WTC11 (cell line): ENCODE data around the gene DFFB. TPM values are rescaled to one million over a fixed set of nuclear protein-coding genes. Genes with fewer than 3 reads are reported as not detected.

Experiments used
- ATAC-seq: fragments of 200-7000 bp; cut with Tn5 transposase; 2 replicates; pipeline ENCODE4 v1.10.0; 2021; ENCODE audit warnings: mild to moderate bottlenecking, moderate library complexity
- CTCF ChIA-PET: fragments of 300-600 bp; sonication (Branson Sonifier 250); formaldehyde crosslinking; loops from one replicate; lab custom pipeline; 2021; ENCODE audit warnings: antibody characterized with exemption; lab: Charles Lee
- POLR2A ChIA-PET: fragments of 350-600 bp; sonication (Branson Sonifier 250); formaldehyde crosslinking; loops from one replicate; lab custom pipeline; 2021; ENCODE audit warnings: antibody characterized with exemption; lab: Charles Lee
- DNase-seq: peaks from one replicate; pipeline ENCODE4 v3.0.0; 2021; ENCODE audit warnings: low spot score
- H3K27ac Mint-ChIP-seq: 2 replicates; pipeline ENCODE4 v1.8.0; 2021; ENCODE audit warnings: mixed read lengths
- H3K27me3 Mint-ChIP-seq: 2 replicates; pipeline ENCODE4 v1.8.0; 2021; ENCODE audit warnings: low read depth, mild to moderate bottlenecking, moderate library complexity, mixed read lengths
- H3K36me3 Mint-ChIP-seq: 2 replicates; pipeline ENCODE4 v1.8.0; 2021; ENCODE audit warnings: mixed read lengths
- H3K4me1 Mint-ChIP-seq: 2 replicates; pipeline ENCODE4 v1.8.0; 2022; ENCODE audit warnings: mixed read lengths
- H3K4me3 Mint-ChIP-seq: 2 replicates; pipeline ENCODE4 v1.8.0; 2021; ENCODE audit warnings: mild to moderate bottlenecking, moderate library complexity, mixed read lengths
- H3K9me3 Mint-ChIP-seq: 2 replicates; pipeline ENCODE4 v1.8.0; 2021; ENCODE audit warnings: mixed read lengths
- AFF4 ChIP-seq: sonication (generic); formaldehyde crosslinking; IDR thresholded peaks from 2 replicates; pipeline ENCODE4 v1.8.1; 2023; ENCODE audit warnings: mild to moderate bottlenecking, missing genetic modification reagents, borderline replicate concordance
- CREB1 ChIP-seq: sonication (generic); formaldehyde crosslinking; IDR thresholded peaks from 2 replicates; pipeline ENCODE4 v1.8.0; 2023; ENCODE audit warnings: mild to moderate bottlenecking, missing genetic modification reagents
- ERG ChIP-seq: fragments of 250-450 bp; sonication (Bioruptor Pico); IDR thresholded peaks from 2 replicates; pipeline ENCODE4 v1.8.0; 2021; ENCODE audit warnings: mild to moderate bottlenecking
- HMGA2 ChIP-seq: fragments of 250-450 bp; sonication (Bioruptor Pico); IDR thresholded peaks from 2 replicates; pipeline ENCODE4 v1.4.0; 2021; ENCODE audit warnings: mild to moderate bottlenecking, moderate library complexity
- MLX ChIP-seq: sonication (generic); formaldehyde crosslinking; IDR thresholded peaks from 2 replicates; pipeline ENCODE4 v1.8.1; 2023; ENCODE audit warnings: mild to moderate bottlenecking, missing genetic modification reagents, moderate library complexity
- PREB ChIP-seq: sonication (generic); formaldehyde crosslinking; IDR thresholded peaks from 2 replicates; pipeline ENCODE4 v1.8.1; 2022; ENCODE audit warnings: mild to moderate bottlenecking, missing genetic modification reagents, moderate library complexity, borderline replicate concordance
- RELA ChIP-seq: sonication (generic); formaldehyde crosslinking; IDR thresholded peaks from 2 replicates; pipeline ENCODE4 v1.8.1; 2022; ENCODE audit warnings: missing genetic modification reagents, mild to moderate bottlenecking, borderline replicate concordance
- RORB ChIP-seq: fragments of 250-450 bp; sonication (Bioruptor Pico); IDR thresholded peaks from 2 replicates; pipeline ENCODE4 v1.9.0; 2021; ENCODE audit warnings: mild to moderate bottlenecking
- SOX15 ChIP-seq: fragments of 250-450 bp; sonication (Bioruptor Pico); IDR thresholded peaks from 2 replicates; pipeline ENCODE4 v1.9.0; 2021; ENCODE audit warnings: mild to moderate bottlenecking
- STAT6 ChIP-seq: sonication (generic); formaldehyde crosslinking; conservative IDR thresholded peaks from 2 replicates; pipeline ENCODE4 v1.8.1; 2023; ENCODE audit warnings: mild to moderate bottlenecking, low read depth, missing genetic modification reagents, moderate library complexity
- ZNF219 ChIP-seq: sonication (generic); formaldehyde crosslinking; IDR thresholded peaks from 2 replicates; pipeline ENCODE4 v1.8.0; 2023; ENCODE audit warnings: missing genetic modification reagents, mild to moderate bottlenecking, borderline replicate concordance
- ZNF232 ChIP-seq: sonication (generic); formaldehyde crosslinking; IDR thresholded peaks from 2 replicates; pipeline ENCODE4 v1.8.0; 2022; ENCODE audit warnings: mild to moderate bottlenecking, missing genetic modification reagents
- ZNF263 ChIP-seq: sonication (generic); formaldehyde crosslinking; IDR thresholded peaks from 2 replicates; pipeline ENCODE4 v1.8.1; 2022; ENCODE audit warnings: low read depth, mild to moderate bottlenecking, moderate library complexity, missing genetic modification reagents
- ZNF396 ChIP-seq: fragments of 250-450 bp; sonication (Bioruptor Pico); IDR thresholded peaks from 2 replicates; pipeline ENCODE4 v1.8.0; 2021; ENCODE audit warnings: mild to moderate bottlenecking, moderate library complexity, borderline replicate concordance
- ZNF425 ChIP-seq: fragments of 250-450 bp; sonication (Bioruptor Pico); conservative IDR thresholded peaks from 2 replicates; pipeline ENCODE4 v1.9.0; 2021; ENCODE audit warnings: mild to moderate bottlenecking
- total RNA-seq: library from RNA; stranded (reverse); gene quantifications from 3 replicates; pipeline ENCODE4 v1.2.3, GENCODE V29; 2021

Gene DFFB
- total RNA-seq, 1 experiment from 2014 or later = 9.2 TPM

- H3K27ac Mint-ChIP-seq = no peak overlapping the region
- no peaks in the 10 kb centered on the region for H3K4me1 Mint-ChIP-seq
- H3K9me3 Mint-ChIP-seq = peaks cover 21% of the 10 kb centered on the region
- DNase-seq = no peak
- H3K36me3 Mint-ChIP-seq = peaks cover 41% of the 10 kb centered on the region
- ChIA-PET POLR2A (no interaction called here), CTCF (interaction anchor here (1.0 kb wide), 1 partner anchor 9 kb away, joined by 3 read pairs; no protein-coding TSS in a partner anchor)
- H3K4me3 Mint-ChIP-seq = no peak overlapping the region
- TF ChIP-seq MLX (CRISPR knock-in tag) (no peak), ZNF232 (no peak), RORB (CRISPR knock-in tag) (no peak), ZNF219 (CRISPR knock-in tag) (no peak), ZNF425 (no peak), HMGA2 (CRISPR knock-in tag) (no peak), RELA (CRISPR knock-in tag) (no peak), PREB (CRISPR knock-in tag) (no peak), CREB1 (CRISPR knock-in tag) (no peak), STAT6 (CRISPR knock-in tag) (no peak), SOX15 (CRISPR knock-in tag) (no peak), ZNF263 (CRISPR knock-in tag) (no peak)
- H3K27me3 Mint-ChIP-seq = no peaks in the 10 kb centered on the region
- ATAC-seq = no peak
Observed at GRCh38 chr1:3837200-3837599, 20.1 kb upstream of the DFFB start.

- ChIA-PET CTCF (interaction anchor here (1.0 kb wide), 1 partner anchor 10 kb away, joined by 3 read pairs; no protein-coding TSS in a partner anchor), POLR2A (no interaction called here)
- TF ChIP-seq ERG (CRISPR knock-in tag) (no peak), AFF4 (no peak), ZNF396 (CRISPR knock-in tag) (no peak), PREB (CRISPR knock-in tag) (no peak)
- DNase-seq (no peak), ATAC-seq (no peak)
- Mint-ChIP-seq H3K4me3 (no peak overlapping the region), H3K27me3 (no peaks in the 10 kb centered on the region), H3K27ac (no peak overlapping the region), H3K36me3 (peaks cover 43% of the 10 kb centered on the region), H3K4me1 (no peaks in the 10 kb centered on the region), H3K9me3 (peaks cover 21% of the 10 kb centered on the region)
Observed at GRCh38 chr1:3837685-3838084, 19.6 kb upstream of the DFFB start.
